Smooth muscle cell (in vitro differentiated cells): ENCODE measurements around the gene ABI3BP. TPM values are rescaled to one million over a fixed set of nuclear protein-coding genes. Genes with fewer than 3 reads are reported as not detected.

ENCODE experiments used
- DNase-seq: peaks from one replicate; lab custom pipeline; 2025; ENCODE audit not compliant: unreplicated experiment; lab: John Stamatoyannopoulos, UW
- H2AFZ ChIP-seq: fragments of 200-600 bp; sonication (generic); 2 replicates; pipeline ENCODE4 v1.6.0; 2016; ENCODE audit warnings: antibody characterized with exemption, low read depth, mild to moderate bottlenecking
- H3F3A ChIP-seq: fragments of 200-600 bp; sonication (generic); 2 replicates; pipeline ENCODE4 v1.6.0; 2017; ENCODE audit warnings: antibody characterized with exemption, low read depth
- H3K27ac ChIP-seq: fragments of 200-600 bp; sonication (generic); 2 replicates; pipeline ENCODE4 v1.5.1; 2016; ENCODE audit warnings: low read depth, mild to moderate bottlenecking
- H3K27me3 ChIP-seq: fragments of 200-600 bp; sonication (generic); 2 replicates; pipeline ENCODE4 v1.6.1; 2016; ENCODE audit warnings: low read depth, mild to moderate bottlenecking
- H3K36me3 ChIP-seq: fragments of 200-600 bp; sonication (generic); 2 replicates; pipeline ENCODE4 v1.5.1; 2016; ENCODE audit warnings: low read depth
- H3K4me1 ChIP-seq: fragments of 200-600 bp; sonication (generic); 2 replicates; pipeline ENCODE4 v1.5.1; 2016; ENCODE audit warnings: low read depth
- H3K4me2 ChIP-seq: fragments of 200-600 bp; sonication (generic); 2 replicates; pipeline ENCODE4 v1.6.0; 2016; ENCODE audit warnings: mild to moderate bottlenecking
- H3K4me3 ChIP-seq: fragments of 200-600 bp; sonication (generic); 2 replicates; pipeline ENCODE4 v1.5.1; 2016; ENCODE audit warnings: mild to moderate bottlenecking
- H3K79me2 ChIP-seq: fragments of 200-600 bp; sonication (generic); 2 replicates; pipeline ENCODE4 v1.6.0; 2016; ENCODE audit warnings: low read depth, mild to moderate bottlenecking
- H3K9ac ChIP-seq: fragments of 200-600 bp; sonication (generic); 2 replicates; pipeline ENCODE4 v1.6.0; 2016; ENCODE audit warnings: low read depth
- H3K9me3 ChIP-seq: fragments of 200-600 bp; sonication (generic); replicated peaks from 2 replicates; pipeline ENCODE4 v1.5.1; 2016; ENCODE audit warnings: low read depth
- H4K20me1 ChIP-seq: fragments of 200-600 bp; sonication (generic); 2 replicates; pipeline ENCODE4 v1.6.0; 2016; ENCODE audit warnings: low read depth
- whole genome bisulfite sequencing: methylation state at CpG from one replicate; pipeline ENCODE4 v1.1.7; 2016; ENCODE audit warnings: low lambda C conversion rate; 5-methylcytosine and 5-hydroxymethylcytosine counted together
- polyA plus RNA-seq: library from polyadenylated mRNA; unstranded; fragments of >200 nt; fragmentation: Nextera tagmentation; extraction: Ambion mirVana; gene quantifications from 2 replicates; pipeline ENCODE4 v1.2.1, GENCODE V29; 2016
- total RNA-seq: library from RNA; depleted of rRNA; stranded (reverse); fragments of >200 nt; gene quantifications from 2 replicates; pipeline ENCODE4 v1.2.3, GENCODE V29; 2014
- TF ChIP-seq, protein P1 (sequence below): fragments of 200-600 bp; sonication (generic); IDR thresholded peaks from 2 replicates; pipeline ENCODE4 v1.5.1; 2017; ENCODE audit warnings: borderline replicate concordance, mild to moderate bottlenecking, antibody characterized with exemption; ENCODE audit not compliant: insufficient read depth, poor library complexity, severe bottlenecking

ABI3BP gene, protein sequence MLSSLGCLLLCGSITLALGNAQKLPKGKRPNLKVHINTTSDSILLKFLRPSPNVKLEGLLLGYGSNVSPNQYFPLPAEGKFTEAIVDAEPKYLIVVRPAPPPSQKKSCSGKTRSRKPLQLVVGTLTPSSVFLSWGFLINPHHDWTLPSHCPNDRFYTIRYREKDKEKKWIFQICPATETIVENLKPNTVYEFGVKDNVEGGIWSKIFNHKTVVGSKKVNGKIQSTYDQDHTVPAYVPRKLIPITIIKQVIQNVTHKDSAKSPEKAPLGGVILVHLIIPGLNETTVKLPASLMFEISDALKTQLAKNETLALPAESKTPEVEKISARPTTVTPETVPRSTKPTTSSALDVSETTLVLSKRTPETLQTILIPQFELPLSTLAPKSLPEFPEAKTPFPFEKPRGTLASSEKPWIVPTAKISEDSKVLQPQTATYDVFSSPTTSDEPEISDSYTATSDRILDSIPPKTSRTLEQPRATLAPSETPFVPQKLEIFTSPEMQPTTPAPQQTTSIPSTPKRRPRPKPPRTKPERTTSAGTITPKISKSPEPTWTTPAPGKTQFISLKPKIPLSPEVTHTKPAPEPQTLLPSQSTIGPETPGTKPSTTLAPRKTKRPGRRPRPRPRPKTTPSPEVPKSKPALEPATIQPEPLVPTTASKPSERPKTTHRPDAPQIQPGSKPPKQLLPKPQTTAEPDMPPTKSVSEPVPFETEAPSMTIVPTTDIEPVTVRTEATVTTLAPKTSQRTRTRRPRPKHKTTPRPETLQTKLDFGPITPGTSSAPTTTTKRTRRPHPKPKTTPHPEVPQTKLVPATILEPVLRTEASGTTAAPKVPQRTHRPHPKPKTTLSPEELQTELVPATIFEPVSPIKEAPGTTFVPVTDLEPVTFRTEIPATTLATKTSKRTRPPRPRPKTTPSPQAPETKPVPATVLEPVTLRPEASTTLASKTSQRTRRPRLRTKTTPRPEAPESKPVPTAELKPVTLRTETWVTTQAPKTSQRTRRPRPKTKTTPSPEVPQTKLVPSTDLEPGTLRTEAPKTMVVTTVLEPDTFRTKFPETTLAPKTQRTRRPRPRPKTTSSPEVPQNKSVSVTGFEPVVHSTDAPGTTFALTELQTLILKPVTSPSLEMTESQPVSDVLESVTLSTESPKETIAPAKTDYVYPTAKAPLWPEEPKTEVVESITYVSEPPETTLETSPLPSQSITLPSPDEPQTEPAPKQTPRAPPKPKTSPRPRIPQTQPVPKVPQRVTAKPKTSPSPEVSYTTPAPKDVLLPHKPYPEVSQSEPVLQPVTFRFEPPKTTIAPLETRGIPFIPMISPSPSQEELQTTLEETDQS (N-terminal part only)
- total RNA-seq, result 0.54 and 0.58 TPM in 2 replicates
- 0.47 and 0.54 TPM in 2 replicates for polyA plus RNA-seq

DNA sequence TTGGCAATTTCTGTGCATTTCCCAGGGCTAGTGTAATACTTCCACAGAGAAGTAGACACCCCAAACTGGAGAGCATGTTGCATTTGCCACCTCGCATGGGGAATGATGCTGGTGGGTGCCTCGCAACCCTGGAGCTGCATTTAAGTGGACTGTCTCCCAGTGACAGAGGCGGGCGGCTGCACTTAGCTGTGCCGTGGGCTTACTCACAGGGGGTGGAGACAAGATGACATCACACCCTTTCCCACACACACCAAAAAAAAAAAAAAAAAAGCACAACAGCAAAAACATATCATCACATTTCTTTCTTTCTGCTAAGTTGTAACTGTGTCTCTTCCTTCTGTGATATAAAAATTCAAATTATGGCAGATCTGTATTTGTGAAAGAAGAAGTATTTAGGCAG lies at the start of gene ABI3BP:
Gene ABI3BP, minus strand, starts transcription at position 113 of the 400 bp plus-strand sequence. Its CDS starts 37 bp downstream, at position 76.
- no peaks in the 10 kb centered on the region for H3K27me3 ChIP-seq
- no peaks in the 10 kb centered on the region for H3K79me2 ChIP-seq
- peak within 1 kb of the TSS; percentile 25 for H3K9ac ChIP-seq
- no peaks in the 10 kb centered on the region for H3K36me3 ChIP-seq
- no peaks in the 10 kb centered on the region for H3K9me3 ChIP-seq
- no peaks in the 10 kb centered on the region for H4K20me1 ChIP-seq
- DNase-seq, result peak; percentile 7
- peak within 1 kb of the TSS; percentile 81 for H3K4me2 ChIP-seq
- peak within 1 kb of the TSS; percentile 88 for H2AFZ ChIP-seq
- peaks cover 18% of the 10 kb centered on the region for H3K4me1 ChIP-seq
- WGBS, result 18% methylated on average over 5 of the region's 5 CpGs
- H3F3A ChIP-seq, result no peaks in the 10 kb centered on the region
- TF ChIP-seq, protein P1, sequence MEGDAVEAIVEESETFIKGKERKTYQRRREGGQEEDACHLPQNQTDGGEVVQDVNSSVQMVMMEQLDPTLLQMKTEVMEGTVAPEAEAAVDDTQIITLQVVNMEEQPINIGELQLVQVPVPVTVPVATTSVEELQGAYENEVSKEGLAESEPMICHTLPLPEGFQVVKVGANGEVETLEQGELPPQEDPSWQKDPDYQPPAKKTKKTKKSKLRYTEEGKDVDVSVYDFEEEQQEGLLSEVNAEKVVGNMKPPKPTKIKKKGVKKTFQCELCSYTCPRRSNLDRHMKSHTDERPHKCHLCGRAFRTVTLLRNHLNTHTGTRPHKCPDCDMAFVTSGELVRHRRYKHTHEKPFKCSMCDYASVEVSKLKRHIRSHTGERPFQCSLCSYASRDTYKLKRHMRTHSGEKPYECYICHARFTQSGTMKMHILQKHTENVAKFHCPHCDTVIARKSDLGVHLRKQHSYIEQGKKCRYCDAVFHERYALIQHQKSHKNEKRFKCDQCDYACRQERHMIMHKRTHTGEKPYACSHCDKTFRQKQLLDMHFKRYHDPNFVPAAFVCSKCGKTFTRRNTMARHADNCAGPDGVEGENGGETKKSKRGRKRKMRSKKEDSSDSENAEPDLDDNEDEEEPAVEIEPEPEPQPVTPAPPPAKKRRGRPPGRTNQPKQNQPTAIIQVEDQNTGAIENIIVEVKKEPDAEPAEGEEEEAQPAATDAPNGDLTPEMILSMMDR, result no peak
- peak within 1 kb of the TSS; percentile 46 for H3K4me3 ChIP-seq
- H3K27ac ChIP-seq, result peak within 1 kb of the TSS; percentile 52

DNA sequence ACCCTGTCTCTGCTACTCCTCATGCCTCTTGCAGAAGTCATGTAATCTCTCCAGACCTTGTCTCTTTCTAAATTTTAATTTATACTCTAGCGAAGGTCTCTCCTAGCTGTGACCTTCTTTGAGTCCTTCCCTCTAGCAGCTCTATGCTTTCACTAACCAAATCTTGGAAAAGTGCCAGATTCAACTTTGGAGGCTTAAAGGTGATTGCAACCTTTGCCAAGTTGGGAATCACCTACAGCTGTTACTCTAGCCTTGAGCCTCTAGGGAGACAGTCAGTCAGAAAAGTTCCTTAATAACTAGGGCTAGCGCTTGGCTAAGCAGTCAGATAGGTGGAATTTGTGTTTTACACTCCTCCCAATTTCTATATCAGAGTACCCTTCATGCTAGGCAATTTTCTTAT lies 46.1 kb upstream of the ABI3BP start:
- H3K9ac ChIP-seq, result no peak overlapping the region
- no peaks in the 10 kb centered on the region for H3K79me2 ChIP-seq
- no peak overlapping the region for H3K27ac ChIP-seq
- no peak overlapping the region for H3K4me3 ChIP-seq
- H2AFZ ChIP-seq, result no peak overlapping the region
- H3K27me3 ChIP-seq, result no peaks in the 10 kb centered on the region
- no peaks in the 10 kb centered on the region for H3K36me3 ChIP-seq
- no peak overlapping the region for H3K4me2 ChIP-seq
- peaks cover 6% of the 10 kb centered on the region for H3K4me1 ChIP-seq
- TF ChIP-seq, protein P1, result no peak
- peaks cover 4% of the 10 kb centered on the region for H3F3A ChIP-seq
- no peaks in the 10 kb centered on the region for H4K20me1 ChIP-seq
- no peak for DNase-seq
- WGBS, result 96% methylated on average over 2 of the region's 2 CpGs
- H3K9me3 ChIP-seq, result no peaks in the 10 kb centered on the region

DNA sequence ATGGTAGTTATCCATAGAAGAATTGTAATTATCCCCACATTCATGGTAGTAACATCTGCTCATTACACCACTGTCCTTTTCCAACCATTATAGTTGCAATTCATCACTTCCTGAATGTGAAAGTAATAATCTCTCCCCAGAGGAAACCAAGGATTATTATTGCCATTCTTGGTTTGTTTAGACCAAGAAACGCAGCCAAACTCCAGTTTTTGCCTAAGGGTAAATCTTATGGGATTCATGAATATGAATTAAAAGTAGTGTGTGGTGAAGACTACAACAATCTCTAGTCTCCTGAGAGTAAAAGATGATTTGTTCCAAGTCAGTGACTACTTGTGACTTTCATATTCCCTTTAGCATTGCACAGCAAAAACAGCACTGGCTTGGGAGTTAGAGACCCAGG lies 45.7 kb upstream of the ABI3BP start:
- Histone ChIP-seq H3K9me3 (no peaks in the 10 kb centered on the region), H4K20me1 (no peaks in the 10 kb centered on the region), H2AFZ (no peak overlapping the region), H3K4me2 (no peak overlapping the region), H3K27me3 (no peaks in the 10 kb centered on the region), H3F3A (peaks cover 4% of the 10 kb centered on the region), H3K9ac (no peak overlapping the region), H3K4me1 (peaks cover 6% of the 10 kb centered on the region), H3K27ac (no peak overlapping the region), H3K36me3 (no peaks in the 10 kb centered on the region), H3K79me2 (no peaks in the 10 kb centered on the region), H3K4me3 (no peak overlapping the region)
- TF ChIP-seq, protein P1, result no peak
- WGBS, result 71% methylated on average over 1 of the region's 1 CpG
- DNase-seq, result no peak
